Naive thymus-derived CD4-positive, alpha-beta T cell (primary cell): ENCODE measurements around the gene SULT1C4. TPM values are rescaled to one million over a fixed set of nuclear protein-coding genes. Genes with fewer than 3 reads are reported as not detected.

Experiments used
- ATAC-seq: fragments of 150-1000 bp; cut with Tn5 transposase; 2 replicates; pipeline ENCODE4 v1.10.0; 2021; ENCODE audit warnings: mild to moderate bottlenecking, moderate library complexity
- CTCF ChIA-PET: fragments of 350-600 bp; sonication (Branson Sonifier 250); formaldehyde crosslinking; loops from one replicate; lab custom pipeline; 2021; ENCODE audit warnings: antibody characterized with exemption; lab: Charles Lee
- POLR2A ChIA-PET: fragments of 350-600 bp; sonication (Branson Sonifier 250); formaldehyde crosslinking; loops from one replicate; lab custom pipeline; 2021; ENCODE audit warnings: antibody characterized with exemption, inconsistent platforms; lab: Charles Lee
- DNase-seq, 9 donors: peaks; one replicate each; pipeline versions ENCODE4 v3.0.0 to v3.0.0-alpha.2; 2020 to 2022; ENCODE audit warnings: mixed read lengths in 1 of 9
- H3K27ac ChIP-seq: one replicate; pipeline ENCODE4 v1.7.0; 2013; ENCODE audit warnings: mild to moderate bottlenecking, low read depth, low read length, moderate library complexity
- H3K27me3 ChIP-seq, 2 donors: one replicate each; pipeline ENCODE4 v1.7.0; 2013; ENCODE audit warnings: low read length in 2 of 2, mild to moderate bottlenecking in 2 of 2, moderate library complexity in 2 of 2; ENCODE audit not compliant: control insufficient read depth in 2 of 2, insufficient read depth in 2 of 2
- H3K36me3 ChIP-seq, 3 experiments: 1 replicate in 2 of 3; 2 replicates in 1 of 3; pipeline ENCODE4 v1.7.0; 2013; ENCODE audit warnings: low read length in 3 of 3, mild to moderate bottlenecking in 3 of 3, moderate library complexity in 1 of 3; ENCODE audit not compliant: insufficient read depth in 3 of 3, control insufficient read depth in 2 of 3
- H3K4me1 ChIP-seq, 2 donors: one replicate each; pipeline ENCODE4 v1.7.0; 2013; ENCODE audit warnings: low read length in 2 of 2, mild to moderate bottlenecking in 2 of 2, moderate library complexity in 1 of 2; ENCODE audit not compliant: control insufficient read depth in 2 of 2, insufficient read depth in 2 of 2
- H3K4me3 ChIP-seq: 2 replicates; pipeline ENCODE4 v1.7.0; 2013; ENCODE audit warnings: mild to moderate bottlenecking, low read length
- H3K9me3 ChIP-seq, 3 experiments: 1 replicate in 2 of 3; 2 replicates in 1 of 3; pipeline ENCODE4 v1.7.0; 2013; ENCODE audit warnings: low read length in 3 of 3; ENCODE audit not compliant: control insufficient read depth in 2 of 3
- H3K27ac Mint-ChIP-seq, 9 donors: one replicate each; pipeline ENCODE4 v1.8.0; 2020 to 2022; ENCODE audit warnings: mixed read lengths in 9 of 9, mild to moderate bottlenecking in 8 of 9, moderate library complexity in 5 of 9, inconsistent platforms in 2 of 9
- H3K27me3 Mint-ChIP-seq, 5 donors: one replicate each; pipeline ENCODE4 v1.8.0; 2021 to 2022; ENCODE audit warnings: mixed read lengths in 5 of 5, mild to moderate bottlenecking in 1 of 5
- H3K36me3 Mint-ChIP-seq, 5 donors: one replicate each; pipeline ENCODE4 v1.8.0; 2020 to 2022; ENCODE audit warnings: mixed read lengths in 5 of 5, mild to moderate bottlenecking in 3 of 5, inconsistent platforms in 1 of 5
- H3K4me1 Mint-ChIP-seq, 7 donors: one replicate each; pipeline ENCODE4 v1.8.0; 2020 to 2022; ENCODE audit warnings: mixed read lengths in 7 of 7, mild to moderate bottlenecking in 3 of 7, inconsistent platforms in 1 of 7
- H3K4me3 Mint-ChIP-seq, 10 donors: one replicate each; pipeline ENCODE4 v1.8.0; 2020 to 2022; ENCODE audit warnings: mild to moderate bottlenecking in 10 of 10, mixed read lengths in 10 of 10, moderate library complexity in 6 of 10, inconsistent platforms in 2 of 10
- H3K9me3 Mint-ChIP-seq, 11 donors: one replicate each; pipeline ENCODE4 v1.8.0; 2020 to 2022; ENCODE audit warnings: mixed read lengths in 11 of 11, mild to moderate bottlenecking in 4 of 11, inconsistent platforms in 1 of 11, moderate library complexity in 1 of 11
- intact Hi-C, 2 donors: fragments of 100-400 bp; cut with micrococcal nuclease; formaldehyde crosslinking; loops; one replicate each; pipeline ENCODE4 v1.15.1; 2023
- polyA plus RNA-seq, 2 donors: library from polyadenylated mRNA; unstranded; fragments of 300-500 nt; fragmentation: Illumina TruSeq; gene quantifications; one replicate each; pipeline ENCODE4 v1.2.3, GENCODE V29; 2021
- total RNA-seq, 6 experiments: library from RNA in 5 of 6; stranded (reverse) in 5 of 6; gene quantifications; 1 replicate in 5 of 6; 2 replicates in 1 of 6; pipeline ENCODE4 v1.2.3 and lab custom pipeline; 2021 to 2026

The SULT1C4 gene
- total and polyA plus RNA-seq, 7 experiments from 2014 or later = 0.78 TPM; not detected in 6

DNA sequence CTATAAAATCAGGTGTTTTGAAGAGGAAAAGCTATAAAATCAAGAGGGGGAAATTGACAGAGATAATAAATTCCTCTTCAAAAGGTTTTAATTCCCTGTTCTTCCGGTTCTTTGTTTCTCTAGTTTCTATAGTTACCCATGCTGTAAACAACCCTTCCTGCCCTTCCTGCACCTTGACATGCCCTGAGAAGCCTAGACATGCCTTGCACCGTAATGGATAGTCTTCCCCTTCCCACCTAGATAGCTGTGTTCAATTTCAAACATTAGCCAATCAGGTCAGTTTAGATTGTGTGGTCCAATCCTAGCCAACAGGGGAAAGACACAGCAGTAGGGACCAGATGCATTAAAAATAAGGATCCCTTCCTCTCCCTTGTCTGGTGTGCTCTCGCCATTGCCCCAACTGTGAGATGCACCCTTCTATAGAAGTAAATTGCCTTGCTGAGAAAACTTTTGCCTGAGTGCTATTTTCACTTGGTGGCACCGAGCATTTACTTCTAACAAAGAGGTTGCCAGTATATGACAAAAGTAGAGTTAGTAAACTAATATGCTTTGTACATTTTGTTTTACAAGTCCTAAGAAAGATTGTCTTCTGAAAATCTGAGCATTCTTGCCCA lies 27.1 kb downstream of the SULT1C4 start:
- H3K4me1 ChIP-seq = no peaks in the 10 kb centered on the region
- H3K4me3 ChIP-seq = no peak overlapping the region
- H3K27ac ChIP-seq = no peak overlapping the region
- no peaks in the 10 kb centered on the region for H3K27me3 ChIP-seq
- ATAC-seq (no peak), DNase-seq (no peak)
- Mint-ChIP-seq H3K27me3 (peaks cover 3 to 23% (median 9%) of the 10 kb centered on the region in 5 donors), H3K27ac (no peak overlapping the region), H3K36me3 (peaks cover 0 to 13% (median 4%) of the 10 kb centered on the region in 5 donors), H3K4me1 (peaks cover 0 to 1% (median 0%) of the 10 kb centered on the region in 7 donors), H3K9me3 (peaks cover 9 to 44% (median 20%) of the 10 kb centered on the region in 11 donors), H3K4me3 (no peak overlapping the region)
- H3K36me3 ChIP-seq = no peaks in the 10 kb centered on the region
- ChIA-PET POLR2A (no interaction called here), CTCF (no interaction called here)
- H3K9me3 ChIP-seq = peaks cover 0 to 18% (median 7%) of the 10 kb centered on the region in 3 experiments
- intact Hi-C loops = no loop called here

- no peaks in the 10 kb centered on the region for H3K4me1 ChIP-seq
- ATAC-seq = no peak
- H3K27ac Mint-ChIP-seq = no peak overlapping the region
Observed at GRCh38 chr2:108407864-108408729, 30.3 kb downstream of the SULT1C4 start.

GRCh38 chr2:108409768-108410167 lies 32.0 kb downstream of the SULT1C4 start:
- intact Hi-C loops = no loop called here
- Histone ChIP-seq H3K27ac (no peak overlapping the region), H3K9me3 (peaks cover 0 to 6% (median 4%) of the 10 kb centered on the region in 3 experiments), H3K4me3 (no peak overlapping the region), H3K4me1 (no peaks in the 10 kb centered on the region), H3K36me3 (no peaks in the 10 kb centered on the region), H3K27me3 (no peaks in the 10 kb centered on the region)
- H3K4me3 Mint-ChIP-seq = no peak overlapping the region
- no peak overlapping the region for H3K27ac Mint-ChIP-seq
- peaks cover 0 to 2% (median 0%) of the 10 kb centered on the region in 5 donors for H3K36me3 Mint-ChIP-seq
- no peak for DNase-seq
- ChIA-PET CTCF (no interaction called here), POLR2A (no interaction called here)
- peaks cover 0 to 19% (median 9%) of the 10 kb centered on the region in 5 donors for H3K27me3 Mint-ChIP-seq
- H3K4me1 Mint-ChIP-seq = peaks cover 0 to 1% (median 0%) of the 10 kb centered on the region in 7 donors
- no peak for ATAC-seq
- peaks cover 2 to 14% (median 11%) of the 10 kb centered on the region in 11 donors for H3K9me3 Mint-ChIP-seq

More at GRCh38 chr2:108407864-108408729, 30.3 kb downstream of the SULT1C4 start:
- H3K9me3 Mint-ChIP-seq = peaks cover 2 to 25% (median 16%) of the 10 kb centered on the region in 11 donors
- peaks cover 0 to 1% (median 0%) of the 10 kb centered on the region in 7 donors for H3K4me1 Mint-ChIP-seq
- H3K27me3 Mint-ChIP-seq = peaks cover 0 to 19% (median 5%) of the 10 kb centered on the region in 5 donors
- CTCF ChIA-PET = no interaction called here
- H3K36me3 Mint-ChIP-seq = peaks cover 0 to 2% (median 0%) of the 10 kb centered on the region in 5 donors
- no peaks in the 10 kb centered on the region for H3K36me3 ChIP-seq
- intact Hi-C loops = no loop called here
- POLR2A ChIA-PET = no interaction called here
- H3K9me3 ChIP-seq = peaks cover 0 to 8% (median 7%) of the 10 kb centered on the region in 3 experiments
- no peak overlapping the region for H3K27ac ChIP-seq
- no peak overlapping the region for H3K4me3 ChIP-seq
- no peaks in the 10 kb centered on the region for H3K27me3 ChIP-seq
- no peak overlapping the region for H3K4me3 Mint-ChIP-seq
- no peak for DNase-seq

GRCh38 chr2:108412995-108413710 lies 35.4 kb downstream of the SULT1C4 start:
- POLR2A ChIA-PET = no interaction called here
- ATAC-seq = no peak

GRCh38 chr2:108413711-108414095 lies 35.9 kb downstream of the SULT1C4 start:
- Histone ChIP-seq H3K4me3 (no peak overlapping the region), H3K27me3 (no peaks in the 10 kb centered on the region), H3K27ac (no peak overlapping the region), H3K9me3 (no peaks in the 10 kb centered on the region), H3K36me3 (no peaks in the 10 kb centered on the region), H3K4me1 (no peaks in the 10 kb centered on the region)
- no peak overlapping the region for H3K4me3 Mint-ChIP-seq
- H3K4me1 Mint-ChIP-seq = peaks cover 0 to 1% (median 0%) of the 10 kb centered on the region in 7 donors
- intact Hi-C loops = no loop called here
- H3K36me3 Mint-ChIP-seq = no peaks in the 10 kb centered on the region
- ATAC-seq (no peak), DNase-seq (no peak)
- CTCF ChIA-PET = no interaction called here
- POLR2A ChIA-PET = no interaction called here
- peaks cover 0 to 10% (median 6%) of the 10 kb centered on the region in 5 donors for H3K27me3 Mint-ChIP-seq
- no peak overlapping the region for H3K27ac Mint-ChIP-seq
- H3K9me3 Mint-ChIP-seq = no peaks in the 10 kb centered on the region

More at GRCh38 chr2:108412995-108413710, 35.4 kb downstream of the SULT1C4 start:
- Mint-ChIP-seq H3K9me3 (no peaks in the 10 kb centered on the region), H3K27ac (no peak overlapping the region), H3K4me1 (peaks cover 0 to 1% (median 0%) of the 10 kb centered on the region in 7 donors), H3K36me3 (no peaks in the 10 kb centered on the region), H3K4me3 (no peak overlapping the region), H3K27me3 (peaks cover 0 to 15% (median 9%) of the 10 kb centered on the region in 5 donors)
- no peak for DNase-seq
- H3K27me3 ChIP-seq = no peaks in the 10 kb centered on the region
- CTCF ChIA-PET = no interaction called here
- H3K4me1 ChIP-seq = no peaks in the 10 kb centered on the region
- H3K9me3 ChIP-seq = no peaks in the 10 kb centered on the region
- no peak overlapping the region for H3K27ac ChIP-seq
- no peaks in the 10 kb centered on the region for H3K36me3 ChIP-seq
- intact Hi-C loops = no loop called here
- H3K4me3 ChIP-seq = no peak overlapping the region

DNA sequence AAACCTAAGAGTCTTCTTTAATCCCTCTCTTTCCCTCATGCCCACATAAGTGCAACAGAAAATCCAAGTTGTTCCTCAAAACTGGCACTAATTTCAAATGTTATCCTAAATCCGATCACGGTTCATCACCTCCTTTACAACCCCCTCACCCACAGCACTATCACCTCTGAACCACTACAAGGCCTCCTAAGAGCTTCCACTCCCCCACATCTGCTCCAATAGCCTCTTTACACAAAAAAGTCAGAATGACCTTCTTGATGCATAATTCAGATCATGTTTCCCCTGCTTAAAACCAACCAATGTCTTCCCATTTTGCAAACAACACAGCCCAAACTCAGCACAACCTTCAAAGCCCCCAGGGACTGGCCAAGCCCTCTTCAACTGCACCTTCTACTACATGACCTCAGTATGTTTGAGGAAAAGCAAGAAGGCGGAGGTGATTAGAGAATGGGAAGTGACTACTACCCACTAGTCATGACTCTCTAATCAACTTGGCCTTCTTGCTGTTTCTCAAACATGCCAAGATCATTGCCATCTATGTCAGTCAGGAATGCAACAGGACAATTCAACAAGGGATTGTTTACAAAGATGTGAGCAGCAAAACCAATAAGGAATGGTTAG lies 36.6 kb downstream of the SULT1C4 start:
- Histone ChIP-seq H3K9me3 (no peaks in the 10 kb centered on the region), H3K4me1 (no peaks in the 10 kb centered on the region), H3K27me3 (no peaks in the 10 kb centered on the region), H3K27ac (no peak overlapping the region), H3K4me3 (no peak overlapping the region), H3K36me3 (no peaks in the 10 kb centered on the region)
- intact Hi-C loops = no loop called here
- Mint-ChIP-seq H3K4me1 (no peaks in the 10 kb centered on the region), H3K27me3 (peaks cover 0 to 5% (median 0%) of the 10 kb centered on the region in 5 donors), H3K27ac (no peak overlapping the region), H3K9me3 (no peaks in the 10 kb centered on the region), H3K4me3 (no peak overlapping the region), H3K36me3 (no peaks in the 10 kb centered on the region)
- no peak for DNase-seq
- ChIA-PET POLR2A (no interaction called here), CTCF (interaction anchor here (1.5 kb wide), 1 partner anchor 12 kb away, joined by 3 read pairs; no protein-coding TSS in a partner anchor)
- no peak for ATAC-seq
